C4-2B (cell line): Measurements from ENCODE around the gene CLPSL1.

Experiments
- H3K27ac ChIP-seq: fragments of 450-650 bp; 2 replicates; pipeline ENCODE4 v1.5.1; 2017
- CTCF ChIP-seq: fragments of 450-650 bp; conservative IDR thresholded peaks from 2 replicates; pipeline ENCODE4 v1.5.1; 2017; ENCODE audit warnings: mild to moderate bottlenecking
- ZFX ChIP-seq: fragments of 450-650 bp; IDR thresholded peaks from 2 replicates; pipeline ENCODE4 v1.6.1; 2017

The CLPSL1 gene

DNA sequence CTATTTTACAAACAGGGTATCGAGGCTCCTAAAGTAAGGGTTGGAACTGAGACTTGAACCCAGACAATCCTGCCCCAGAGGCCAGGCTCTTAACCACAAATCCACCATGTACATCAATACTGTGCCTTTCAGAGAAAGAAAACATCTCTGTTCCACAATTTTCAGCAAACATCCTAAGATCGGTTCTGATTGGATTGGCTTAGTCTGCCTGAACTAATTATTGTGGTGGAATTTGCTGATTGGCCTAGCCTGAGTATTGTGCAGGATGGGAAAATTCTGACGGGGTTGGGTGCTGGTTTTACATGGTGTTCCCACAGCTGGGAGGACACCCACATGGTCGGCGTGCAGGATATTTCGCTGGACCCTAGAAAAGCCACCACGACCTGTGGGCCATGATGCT is at the start of gene CLPSL1:
Gene CLPSL1, plus strand, starts transcription at position 301 of the 400 bp plus-strand sequence. Its CDS starts 92 bp downstream, at position 393.
- H3K27ac ChIP-seq = peak within 1 kb of the TSS; percentile 75
- TF ChIP-seq CTCF (no peak), ZFX (no peak)

DNA sequence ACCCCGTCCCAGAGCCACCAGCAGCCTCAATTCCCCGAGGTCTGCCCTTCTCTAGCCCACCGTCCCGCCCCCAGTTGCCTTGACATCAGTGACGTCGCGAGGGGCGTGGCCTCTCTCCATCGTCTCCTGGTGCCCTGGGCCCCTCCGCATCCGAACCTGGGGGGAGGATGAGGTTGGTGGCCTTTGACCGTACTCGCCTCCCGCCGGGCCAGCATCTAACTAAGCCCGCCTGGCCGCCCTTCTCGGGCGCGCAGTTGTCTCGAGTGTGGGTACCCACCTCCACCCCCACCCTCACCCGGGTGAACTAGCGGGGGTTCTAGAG is 49.4 kb upstream of the CLPSL1 start:
- H3K27ac ChIP-seq = peak overlapping the region; percentile 98
- TF ChIP-seq ZFX (no peak), CTCF (no peak)

- TF ChIP-seq ZFX (no peak; the same call in 1 of the 2 replicates), CTCF (no peak; the same call in 1 of the 2 replicates)
- H3K27ac ChIP-seq = peak overlapping the region; percentile 98
These were observed 48.9 kb upstream of the CLPSL1 start for GRCh38 chr6:35731736-35732532.

DNA sequence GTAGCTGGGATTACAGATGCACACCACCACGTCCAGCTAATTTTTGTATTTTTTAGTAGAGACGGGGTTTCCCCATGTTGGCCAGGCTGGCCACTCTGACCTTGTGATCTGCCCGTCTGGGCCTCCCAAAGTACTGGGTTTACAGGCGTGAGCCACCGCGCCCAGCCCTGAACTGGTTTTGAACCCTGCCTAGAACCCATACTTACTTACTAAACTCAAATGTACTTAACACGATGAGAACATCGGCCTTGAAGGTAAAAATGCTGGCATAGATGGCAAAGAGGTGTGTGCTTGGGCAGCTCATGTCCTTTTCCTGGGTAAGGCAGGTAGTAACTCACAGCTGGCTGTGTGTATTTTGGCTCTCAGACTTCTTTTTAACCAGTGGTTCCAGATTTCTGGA is 47.2 kb upstream of the CLPSL1 start:
- H3K27ac ChIP-seq = peak overlapping the region; percentile 98
- TF ChIP-seq ZFX (no peak), CTCF (no peak)

DNA sequence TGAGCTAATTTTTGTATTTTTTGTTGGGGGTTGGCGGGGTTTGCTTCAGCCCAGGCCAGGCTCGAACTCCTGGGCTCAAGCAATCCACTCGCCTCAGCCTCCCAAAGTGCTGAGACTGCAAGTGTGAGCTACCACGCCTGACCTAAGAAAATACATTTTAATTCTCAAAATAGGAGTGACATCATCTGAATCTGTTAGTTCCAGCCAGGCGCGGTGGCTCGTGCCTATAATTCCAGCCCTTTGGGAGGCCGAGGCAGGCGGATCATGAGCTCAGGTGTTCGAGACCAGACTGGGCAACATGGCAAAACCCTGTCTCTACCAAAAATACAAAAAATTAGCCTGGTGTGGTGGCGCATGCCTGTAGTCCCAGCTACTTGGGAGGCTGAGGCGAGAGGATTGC is 46.5 kb upstream of the CLPSL1 start:
- H3K27ac ChIP-seq = peak overlapping the region; percentile 98

- peak overlapping the region; percentile 12 for H3K27ac ChIP-seq
- TF ChIP-seq ZFX (no peak), CTCF (no peak)
These were observed 45.4 kb upstream of the CLPSL1 start for GRCh38 chr6:35735452-35735851.

- TF ChIP-seq ZFX (no peak), CTCF (peak; percentile 93)
- 0 out of 2 replicates have a peak overlapping the region, but pooled peaks have one; percentile 1 for H3K27ac ChIP-seq
These were observed 44.4 kb upstream of the CLPSL1 start for GRCh38 chr6:35736253-35736894.
